Esophagus squamous epithelium (tissue), 5 donors: ENCODE data around the gene SIN3A. TPM values are rescaled to one million over a fixed set of nuclear protein-coding genes. Genes with fewer than 3 reads are reported as not detected.
"Not testable (repeated sequence)": the region's sequence is repeated elsewhere in the genome, so short reads cannot be mapped to it uniquely, and the experiment has no call there.

Experiments
- DNase-seq: peaks from one replicate; lab custom pipeline; 2025; lab: John Stamatoyannopoulos, UW
- H3K27ac ChIP-seq, 4 donors: fragments of 200-600 bp; sonication (generic); one replicate each; pipeline ENCODE4 v1.5.1; 2016 to 2019; ENCODE audit warnings: mild to moderate bottlenecking in 1 of 4
- H3K27me3 ChIP-seq, 4 donors: fragments of 200-600 bp; sonication (generic); 1 replicate in 3 of 4; 2 replicates in 1 of 4; pipeline versions ENCODE4 v1.5.1 to v1.6.0; 2017 to 2021; ENCODE audit warnings: antibody characterized with exemption in 1 of 4
- H3K36me3 ChIP-seq, 3 donors: fragments of 200-600 bp; sonication (generic); one replicate each; pipeline ENCODE4 v1.5.1; 2016 to 2019
- H3K4me1 ChIP-seq, 3 donors: fragments of 200-600 bp; sonication (generic); one replicate each; pipeline ENCODE4 v1.5.1; 2017 to 2019
- H3K4me3 ChIP-seq, 4 donors: fragments of 200-600 bp; sonication (generic); 1 replicate in 3 of 4; 2 replicates in 1 of 4; pipeline ENCODE4 v1.5.1; 2016 to 2019; ENCODE audit warnings: mild to moderate bottlenecking in 2 of 4, moderate library complexity in 1 of 4
- H3K9me3 ChIP-seq, 3 donors: fragments of 200-600 bp; sonication (generic); one replicate each; pipeline ENCODE4 v1.5.1; 2016 to 2019
- CTCF ChIP-seq, 6 experiments: fragments of 450-650 bp in 4 of 6; fragments of 200-600 bp in 2 of 6; sonication (generic) in 2 of 6; IDR thresholded peaks; one replicate each; pipeline ENCODE4 v1.5.1; 2016 to 2019; ENCODE audit warnings: antibody characterized with exemption in 6 of 6, mild to moderate bottlenecking in 4 of 6, moderate library complexity in 4 of 6
- POLR2A ChIP-seq, 4 donors: fragments of 450-650 bp; IDR thresholded peaks; one replicate each; pipeline ENCODE4 v1.6.1; 2017; ENCODE audit warnings: antibody characterized with exemption in 4 of 4, mild to moderate bottlenecking in 4 of 4, moderate library complexity in 3 of 4
- WGBS, 2 donors: methylation state at CpG; one replicate each; pipeline ENCODE4 v1.1.5; 2018; 5-methylcytosine and 5-hydroxymethylcytosine counted together
- intact Hi-C: fragments of 100-400 bp; cut with DNase I; formaldehyde crosslinking; loops from one replicate; pipeline ENCODE4 v1.15.0; 2022
- total RNA-seq, 4 donors: library from RNA; depleted of rRNA; stranded (reverse); fragments of >200 nt; gene quantifications; one replicate each; pipeline ENCODE4 v1.1.0, GENCODE V29; 2016
- donor health status: DM: yes; HTN: yes; CAD: no.

Gene SIN3A
- total RNA-seq, 4 donors from 2014 or later = 22.3 to 49.8 (median 26.0) TPM

GRCh38 chr15:75335313-75335704 is 116.2 kb downstream of the SIN3A start:
- no peak for TF ChIP-seq CTCF (IDR thresholded peaks at IDR 0.05)
- TF ChIP-seq POLR2A (IDR thresholded peaks at IDR 0.05) = no peak
- 34 to 41% methylated on average over 3 of the region's 3 CpGs for WGBS, 2 donors
- no peaks in the 10 kb centered on the region for H3K27me3 ChIP-seq
- peak overlapping the region; percentile 63 to 91 (median 85) for H3K4me3 ChIP-seq
- intact Hi-C loops = no loop called here
- peaks cover 0 to 20% (median 0%) of the 10 kb centered on the region in 3 donors for H3K36me3 ChIP-seq
- no peak for DNase-seq
- H3K9me3 ChIP-seq = no peaks in the 10 kb centered on the region
- H3K4me1 ChIP-seq = peaks cover 8 to 22% (median 10%) of the 10 kb centered on the region in 3 donors
- H3K27ac ChIP-seq = peak overlapping the region; percentile 71 to 85 (median 79)

GRCh38 chr15:75333654-75334419 is 117.7 kb downstream of the SIN3A start:
- 77 to 88% methylated on average over 15 of the region's 15 CpGs for WGBS, 2 donors
- H3K27me3 ChIP-seq, DNase-seq, H3K27ac ChIP-seq, intact Hi-C loops, H3K36me3 ChIP-seq, H3K4me3 ChIP-seq, H3K9me3 ChIP-seq: not testable (repeated sequence)
- H3K4me1 ChIP-seq = peaks cover 8 to 22% (median 10%) of the 10 kb centered on the region in 3 donors

GRCh38 chr15:75332093-75332492 is 119.4 kb downstream of the SIN3A start:
- H3K36me3 ChIP-seq, H3K27me3 ChIP-seq, H3K9me3 ChIP-seq, H3K27ac ChIP-seq, intact Hi-C loops, H3K4me3 ChIP-seq, DNase-seq: not testable (repeated sequence)
- peaks cover 8 to 19% (median 10%) of the 10 kb centered on the region in 3 donors for H3K4me1 ChIP-seq
- 68% methylated on average over 7 of the region's 7 CpGs for WGBS, 2 donors

GRCh38 chr15:75329571-75329970 is 121.9 kb downstream of the SIN3A start:
- no peaks in the 10 kb centered on the region for H3K36me3 ChIP-seq
- H3K27ac ChIP-seq = no peak overlapping the region
- no peaks in the 10 kb centered on the region for H3K9me3 ChIP-seq
- H3K27me3 ChIP-seq = no peaks in the 10 kb centered on the region
- TF ChIP-seq POLR2A (IDR thresholded peaks at IDR 0.05) (no peak), CTCF (IDR thresholded peaks at IDR 0.05) (no peak)
- intact Hi-C loops = loop anchor here (10.0 kb wide), 1 partner anchor 95 kb away; no protein-coding TSS in a partner anchor
- H3K4me1 ChIP-seq = no peaks in the 10 kb centered on the region
- 100% methylated on average over 1 to 2 of the region's 2 CpGs for WGBS, 2 donors
- DNase-seq = no peak
- no peak overlapping the region for H3K4me3 ChIP-seq

GRCh38 chr15:75328493-75329314 is 122.8 kb downstream of the SIN3A start:
- no peaks in the 10 kb centered on the region for H3K9me3 ChIP-seq
- H3K36me3 ChIP-seq = no peaks in the 10 kb centered on the region
- H3K27ac ChIP-seq = no peak overlapping the region
- no peak for DNase-seq
- no peak for TF ChIP-seq CTCF (IDR thresholded peaks at IDR 0.05)
- no peak for TF ChIP-seq POLR2A (IDR thresholded peaks at IDR 0.05)
- H3K4me3 ChIP-seq = no peak overlapping the region
- intact Hi-C loops = loop anchor here (10.0 kb wide), 1 partner anchor 94 kb away; no protein-coding TSS in a partner anchor
- H3K4me1 ChIP-seq = no peaks in the 10 kb centered on the region
- no peaks in the 10 kb centered on the region for H3K27me3 ChIP-seq
- WGBS, 2 donors = 72% methylated on average over 7 of the region's 10 CpGs; no CpG with 5 or more reads in 1 of the 2 donors

GRCh38 chr15:75327491-75327890 is 124.0 kb downstream of the SIN3A start:
- H3K4me3 ChIP-seq = no peak overlapping the region
- no peaks in the 10 kb centered on the region for H3K9me3 ChIP-seq
- 100% methylated on average over 2 of the region's 3 CpGs; no CpG with 5 or more reads in 1 of the 2 donors for WGBS, 2 donors
- no peaks in the 10 kb centered on the region for H3K27me3 ChIP-seq
- no peak overlapping the region for H3K27ac ChIP-seq
- intact Hi-C loops = loop anchor here (10.0 kb wide), 1 partner anchor 93 kb away; no protein-coding TSS in a partner anchor
- H3K36me3 ChIP-seq = no peaks in the 10 kb centered on the region
- no peak for TF ChIP-seq CTCF (IDR thresholded peaks at IDR 0.05)
- no peak for TF ChIP-seq POLR2A (IDR thresholded peaks at IDR 0.05)
- no peak for DNase-seq
- no peaks in the 10 kb centered on the region for H3K4me1 ChIP-seq
